Activated CD8-positive, alpha-beta memory T cell treated with anti-CD3 and anti-CD28 coated beads, Interleukin-2, amount 50 U/mL, for 1 hour (primary cell): ENCODE results near the gene CAPZA1.
"Not testable (repeated sequence)": the region's sequence is repeated elsewhere in the genome, so short reads cannot be mapped to it uniquely, and the experiment has no call there.

ENCODE experiments used
- DNase-seq: peaks from one replicate; pipeline ENCODE4 v3.0.0-alpha.2; 2020; ENCODE audit errors: extremely low read depth

Gene CAPZA1

DNA sequence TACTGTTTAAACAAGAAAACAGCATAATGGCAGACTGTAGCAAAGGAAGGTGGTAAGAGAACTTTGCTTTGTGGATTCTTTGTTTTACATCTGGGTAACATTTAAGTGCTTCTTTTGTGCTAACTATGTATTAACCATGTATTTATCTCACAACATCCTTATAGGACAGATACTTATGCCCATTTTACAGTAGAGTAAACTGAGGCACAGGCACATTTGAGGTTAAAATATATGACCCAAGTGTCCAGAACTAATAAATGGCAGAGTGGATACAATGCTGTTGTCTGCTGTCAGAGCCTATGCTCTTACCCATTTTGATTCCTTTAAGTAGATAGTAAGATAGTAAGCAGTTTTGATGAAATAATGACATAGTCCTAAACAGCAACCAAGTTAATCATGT lies 7.3 kb downstream of the CAPZA1 start:
- no peak for DNase-seq

DNA sequence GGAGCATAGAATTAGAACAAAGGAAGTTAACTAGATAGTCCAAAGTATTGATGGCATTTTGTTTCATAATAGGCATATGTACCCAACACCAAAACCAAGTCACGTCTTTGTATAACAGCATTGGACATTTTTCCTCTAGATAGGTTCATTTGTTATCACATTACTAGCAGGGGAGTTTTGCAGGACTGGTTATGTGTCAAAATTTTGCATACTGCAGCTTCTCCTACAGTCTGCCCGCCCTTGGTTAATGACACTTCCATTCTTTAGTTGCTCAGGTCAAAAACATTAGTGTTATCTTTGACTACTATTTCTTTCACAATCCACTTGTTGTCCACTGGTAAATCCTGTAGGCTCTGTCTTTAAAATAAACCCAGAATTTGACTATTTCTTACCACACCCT lies 8.9 kb downstream of the CAPZA1 start:
- no peak for DNase-seq

DNA sequence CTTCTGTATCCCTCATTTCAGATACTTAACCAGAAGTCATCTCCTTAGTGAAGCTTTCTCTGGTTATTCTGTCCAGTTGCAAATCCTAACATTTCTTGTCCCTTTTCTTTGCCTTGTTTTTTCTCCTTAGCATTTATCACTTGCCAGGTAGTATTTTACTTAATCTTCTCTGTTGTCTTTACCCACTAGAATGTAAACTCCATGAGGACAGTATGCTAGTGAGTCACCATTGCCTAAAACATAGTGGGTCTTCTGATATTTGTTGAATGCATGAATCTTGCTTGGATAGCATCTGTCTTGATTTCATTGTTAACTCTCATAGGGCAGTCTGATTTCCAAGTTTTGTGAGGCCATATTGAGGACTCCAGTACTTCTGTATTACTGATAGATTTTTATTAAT lies 9.6 kb downstream of the CAPZA1 start:
- no peak for DNase-seq

DNA sequence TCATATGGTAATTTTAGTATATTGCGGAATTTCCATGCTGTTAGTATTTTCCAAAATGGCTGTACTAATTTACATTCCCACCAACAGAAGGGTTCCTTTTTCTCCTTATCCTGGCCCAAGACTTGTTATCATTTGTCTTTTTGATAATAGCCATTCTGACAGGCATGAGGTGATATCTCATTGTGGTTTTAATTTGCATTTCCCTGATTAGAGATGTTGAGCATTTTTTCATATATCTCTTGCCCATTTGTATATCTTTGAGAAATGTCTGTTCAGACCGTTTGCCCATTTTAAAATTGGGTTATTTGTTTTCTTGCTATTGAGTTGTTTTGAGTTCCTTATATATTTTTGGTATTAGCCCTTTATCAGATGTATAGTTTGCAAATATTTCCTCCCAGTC lies 14.0 kb downstream of the CAPZA1 start:
- DNase-seq: no peak

DNA sequence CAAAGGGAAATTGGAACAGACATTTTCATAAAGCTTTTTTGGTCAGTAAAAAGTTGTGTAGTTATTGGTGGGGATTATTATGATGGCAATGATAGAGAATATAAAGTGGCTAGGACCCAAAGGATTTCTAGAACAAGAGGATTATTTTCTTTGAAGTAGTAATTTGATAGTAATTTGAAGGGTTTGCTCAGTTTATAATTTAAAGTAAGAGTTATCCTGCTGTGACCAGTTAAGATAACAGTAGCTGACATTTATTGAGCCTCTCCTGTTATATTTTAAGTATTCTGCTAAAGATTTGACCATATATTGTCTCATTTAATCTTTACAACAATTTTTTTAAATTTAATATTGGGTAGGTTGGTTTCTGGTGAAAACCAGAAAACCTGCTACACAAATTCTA lies 14.7 kb downstream of the CAPZA1 start:
- DNase-seq: no peak

DNA sequence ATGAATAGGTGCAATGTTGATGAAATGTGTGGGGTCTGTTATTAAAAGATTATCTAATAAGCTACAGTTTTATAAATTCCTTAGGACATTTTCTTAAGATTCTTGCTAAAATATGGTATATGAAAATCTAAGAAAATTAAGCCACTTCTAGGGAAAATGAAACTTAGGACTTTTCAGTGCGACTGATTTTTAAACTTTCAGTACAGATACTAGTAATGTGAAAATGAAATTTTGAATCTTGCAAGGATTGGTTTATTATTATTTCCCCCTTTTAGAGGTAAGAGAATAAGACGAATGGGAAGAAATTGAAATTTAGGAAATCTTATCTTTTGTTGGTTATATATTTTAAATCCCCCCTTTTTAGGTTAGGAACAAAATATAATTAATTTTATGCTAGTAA lies 16.4 kb downstream of the CAPZA1 start:
- no peak for DNase-seq

DNA sequence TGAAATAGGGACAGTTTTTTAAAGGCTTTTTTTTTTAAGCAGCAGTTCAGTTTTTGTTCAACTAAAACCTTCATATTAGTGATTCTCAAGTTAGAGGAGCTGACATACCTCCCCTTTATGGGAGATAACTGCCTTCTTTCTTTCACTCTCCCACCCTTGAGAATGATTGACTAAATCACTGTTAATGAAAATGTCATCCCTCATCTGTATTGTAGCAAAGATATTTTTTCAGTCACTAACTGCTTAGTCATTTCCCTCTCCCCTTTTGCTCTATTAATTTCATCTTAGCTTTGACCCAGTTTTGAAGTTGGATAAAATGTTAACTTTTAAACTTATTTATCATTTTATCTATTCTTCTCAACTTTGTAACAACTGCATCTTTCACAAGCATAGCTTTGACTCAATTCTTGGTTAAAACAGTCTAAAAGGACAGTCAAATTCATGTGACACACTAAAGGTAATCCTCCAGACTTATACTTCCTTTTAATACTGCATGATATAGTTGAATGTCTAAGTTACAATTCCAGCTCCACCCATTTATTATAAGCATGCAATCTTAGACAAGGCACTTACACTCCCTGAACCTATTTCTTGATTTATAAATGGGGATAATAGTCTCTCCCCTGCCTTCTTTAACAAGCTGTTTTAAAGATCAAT lies 17.1 kb downstream of the CAPZA1 start:
- DNase-seq: no peak

DNA sequence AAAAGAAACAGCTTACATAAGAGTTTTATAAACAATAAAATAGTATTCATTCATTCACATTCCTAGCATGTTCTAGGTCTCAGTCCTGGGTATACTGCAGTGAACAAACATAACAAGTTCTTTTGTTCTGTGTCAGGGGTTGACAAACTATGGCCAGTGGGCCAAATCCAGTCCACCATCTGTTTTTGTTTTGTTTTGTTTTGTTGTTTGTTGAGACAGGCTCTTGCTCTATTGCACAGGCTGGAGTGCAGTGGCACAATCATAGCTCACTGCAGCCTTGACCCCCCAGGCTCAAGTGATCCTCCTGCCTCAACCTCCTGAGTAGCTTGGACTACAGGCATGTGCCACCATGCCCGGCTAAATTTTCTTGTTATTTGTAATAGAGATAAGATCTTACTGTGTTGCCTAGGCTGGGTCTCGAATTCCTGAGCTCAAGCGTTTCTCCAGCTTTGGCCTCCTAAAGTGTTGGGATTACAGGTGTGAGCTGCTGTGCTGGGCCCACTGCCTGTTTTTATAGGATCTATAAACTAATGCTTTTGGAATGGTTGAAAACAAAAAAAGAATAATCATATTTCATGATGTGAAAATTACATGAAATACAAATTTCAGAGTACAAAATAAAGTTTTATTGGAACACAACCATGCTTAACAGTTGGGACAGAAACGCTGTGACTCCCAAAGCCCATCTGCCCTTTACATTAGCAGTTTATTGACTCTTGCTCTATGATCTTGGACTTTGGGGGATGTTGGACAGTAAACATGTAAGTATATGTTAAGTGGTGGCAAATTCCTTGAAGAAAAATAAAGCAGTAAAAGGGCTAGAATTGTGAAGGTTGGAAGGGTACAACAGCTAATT lies 17.9 kb downstream of the CAPZA1 start:
- DNase-seq: no peak

DNA sequence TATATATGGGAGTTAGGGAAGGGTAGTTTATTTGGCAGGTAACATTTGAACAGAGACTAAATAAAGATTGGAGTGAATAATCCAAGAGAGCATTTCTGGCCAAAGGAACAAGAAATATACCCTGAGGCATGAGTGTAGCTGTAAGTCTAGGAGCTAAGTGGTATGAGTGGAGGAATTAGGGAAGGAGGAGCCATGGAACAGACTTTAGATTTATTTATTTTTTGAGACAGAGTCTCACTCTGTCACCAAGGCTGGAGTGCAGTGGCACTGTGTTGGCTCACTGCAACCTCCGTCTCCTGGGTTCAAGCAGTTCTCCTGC lies 18.4 kb downstream of the CAPZA1 start:
- DNase-seq: no peak

DNA sequence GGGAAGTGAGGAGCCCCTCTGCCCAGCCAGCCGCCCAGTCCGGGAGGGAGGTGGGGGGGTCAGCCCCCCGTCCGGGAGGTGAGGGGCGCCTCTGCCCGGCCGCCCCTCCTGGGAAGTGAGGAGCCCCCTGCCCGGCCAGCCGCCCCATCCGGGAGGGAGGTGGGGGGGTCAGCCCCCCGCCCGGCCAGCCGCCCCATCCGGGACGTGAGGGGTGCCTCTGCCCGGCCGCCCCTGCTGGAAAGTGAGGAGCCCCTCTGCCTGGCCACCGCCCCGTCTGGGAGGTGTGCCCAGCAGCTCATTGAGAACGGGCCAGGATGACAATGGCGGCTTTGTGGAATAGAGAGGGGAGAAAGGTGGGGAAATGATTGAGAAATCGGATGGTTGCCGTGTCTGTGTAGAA lies 20.8 kb downstream of the CAPZA1 start:
- DNase-seq: not testable (repeated sequence)

DNA sequence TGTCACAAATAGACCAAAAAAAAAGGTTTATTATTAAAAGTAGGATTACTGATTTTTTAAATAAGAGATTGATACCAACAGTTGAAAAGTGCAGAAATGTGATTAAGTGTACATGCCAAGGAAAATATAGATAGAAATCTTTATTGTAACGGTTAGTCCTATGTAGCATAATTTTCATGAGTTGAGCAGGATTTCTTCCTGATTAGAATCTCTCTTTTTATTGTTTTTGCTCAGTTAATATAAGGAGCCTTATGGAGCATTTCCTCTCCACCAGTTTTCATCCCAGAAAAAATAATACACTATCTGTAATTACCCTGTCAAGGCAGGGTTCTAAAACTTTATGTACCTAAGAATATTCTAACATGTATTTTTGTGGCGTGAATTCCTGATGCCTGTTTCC lies 23.4 kb downstream of the CAPZA1 start:
- no peak for DNase-seq

DNA sequence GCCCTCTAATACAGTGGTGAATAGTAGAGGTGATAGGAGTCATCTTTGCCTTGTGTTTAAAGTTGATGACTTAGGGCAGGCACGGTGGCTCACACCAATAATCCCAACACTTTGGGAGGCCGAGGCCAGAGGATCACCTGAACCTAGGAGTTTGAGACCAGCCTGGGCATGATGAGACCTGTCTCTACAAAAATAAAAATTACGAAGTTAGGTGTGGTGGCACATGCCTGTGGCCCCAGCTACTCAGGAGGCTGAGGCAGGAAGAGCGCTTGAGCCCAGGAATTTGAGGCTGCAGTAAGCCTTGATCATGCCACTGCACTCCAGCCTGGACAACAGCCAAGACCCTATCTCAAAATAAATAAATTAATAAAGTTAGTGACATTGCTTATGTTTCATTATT lies 26.6 kb downstream of the CAPZA1 start:
- DNase-seq: no peak

DNA sequence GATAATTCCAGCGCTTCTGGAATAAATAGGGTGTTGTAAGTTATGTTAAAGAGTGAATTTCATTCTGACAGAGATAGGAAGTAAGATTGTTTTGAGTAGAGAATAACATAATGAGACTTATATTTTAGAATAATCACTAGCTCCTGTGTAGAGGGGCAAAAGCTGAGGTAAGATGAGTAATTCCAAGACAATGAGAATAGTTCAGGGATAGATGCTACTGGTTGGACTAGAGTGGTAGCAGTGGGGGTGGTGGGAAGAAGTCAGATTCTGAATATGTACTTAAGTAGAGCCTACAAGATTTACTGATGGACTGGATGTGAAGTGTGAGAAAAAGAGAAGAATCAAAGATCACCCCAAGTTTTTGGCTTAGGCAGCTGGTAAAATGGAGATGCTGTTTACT lies 31.6 kb downstream of the CAPZA1 start:
- DNase-seq: no peak

DNA sequence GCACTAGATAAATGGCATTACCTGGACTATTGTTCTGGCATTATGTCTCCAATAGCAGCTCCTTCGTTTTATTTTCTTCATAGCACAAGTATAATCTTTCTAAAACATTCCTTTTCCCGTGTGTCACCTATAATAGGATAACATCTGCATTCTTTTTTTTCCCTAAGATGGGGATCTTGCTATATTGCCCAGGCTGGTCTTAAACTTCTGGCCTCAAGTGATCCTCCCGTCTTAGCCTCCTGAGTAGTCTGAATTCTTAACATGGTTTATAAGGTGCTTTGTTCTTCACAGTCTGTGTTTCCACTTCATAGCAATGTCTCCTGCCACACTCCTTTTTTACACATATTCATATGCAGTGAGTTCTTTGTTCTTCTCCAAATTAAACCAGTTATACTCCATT lies 46.2 kb downstream of the CAPZA1 start:
- DNase-seq: no peak

DNA sequence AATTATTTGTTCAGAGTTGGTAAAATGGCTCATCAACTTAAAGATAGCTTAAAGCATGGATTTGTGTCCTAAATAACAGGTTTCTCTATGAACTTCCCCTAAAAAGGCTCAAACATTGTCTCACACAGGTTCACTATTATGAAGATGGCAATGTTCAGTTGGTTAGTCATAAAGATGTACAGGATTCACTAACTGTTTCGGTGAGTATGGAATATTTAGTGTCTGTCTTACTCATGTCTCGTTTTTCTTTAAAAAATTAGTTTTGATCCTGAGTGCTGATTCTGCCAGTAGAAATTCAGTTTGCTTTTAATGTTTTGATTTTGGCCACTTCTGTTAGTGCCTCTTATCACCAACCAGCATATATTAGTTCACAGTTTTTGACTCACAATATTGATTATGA lies 47.3 kb downstream of the CAPZA1 start:
- no peak for DNase-seq

DNA sequence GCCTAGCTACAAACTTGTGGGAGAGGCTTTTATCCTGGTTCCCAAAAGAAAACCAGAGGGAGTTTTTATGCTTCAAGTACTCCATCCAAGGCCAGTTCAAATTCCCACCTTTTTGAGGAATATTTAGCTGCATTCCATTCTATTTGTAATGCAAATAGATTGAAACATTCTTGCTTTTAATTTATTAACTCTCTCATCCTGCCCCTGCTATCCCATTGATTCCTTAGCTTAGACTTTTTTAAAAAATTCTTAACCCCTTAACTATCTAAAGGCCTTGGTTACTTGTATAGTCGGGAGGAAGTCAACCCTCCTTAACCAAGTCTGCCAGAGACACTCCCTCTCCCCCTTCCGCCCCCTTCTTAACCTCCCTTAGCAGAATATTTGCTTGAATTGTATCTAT lies 52.4 kb downstream of the CAPZA1 start:
- DNase-seq: no peak

DNA sequence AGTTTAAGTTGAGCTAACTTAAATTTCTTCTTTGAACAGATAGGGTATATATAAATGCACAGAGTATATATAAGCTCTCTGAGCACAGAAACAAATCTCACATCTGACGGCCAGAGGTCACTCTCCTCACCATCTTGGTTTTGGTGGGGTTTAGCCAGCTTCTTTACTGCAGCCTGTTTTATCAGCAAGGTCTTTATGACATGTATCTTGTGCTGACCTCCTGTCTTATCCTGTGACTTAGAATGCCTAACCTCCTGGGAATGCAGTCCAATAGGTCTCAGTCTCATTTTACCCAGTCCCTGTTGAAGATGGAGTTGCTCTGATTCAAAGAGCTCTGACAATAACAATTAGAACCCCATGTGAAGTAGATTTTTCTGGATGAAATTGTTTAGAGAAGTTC lies 53.2 kb downstream of the CAPZA1 start:
- DNase-seq: no peak

DNA sequence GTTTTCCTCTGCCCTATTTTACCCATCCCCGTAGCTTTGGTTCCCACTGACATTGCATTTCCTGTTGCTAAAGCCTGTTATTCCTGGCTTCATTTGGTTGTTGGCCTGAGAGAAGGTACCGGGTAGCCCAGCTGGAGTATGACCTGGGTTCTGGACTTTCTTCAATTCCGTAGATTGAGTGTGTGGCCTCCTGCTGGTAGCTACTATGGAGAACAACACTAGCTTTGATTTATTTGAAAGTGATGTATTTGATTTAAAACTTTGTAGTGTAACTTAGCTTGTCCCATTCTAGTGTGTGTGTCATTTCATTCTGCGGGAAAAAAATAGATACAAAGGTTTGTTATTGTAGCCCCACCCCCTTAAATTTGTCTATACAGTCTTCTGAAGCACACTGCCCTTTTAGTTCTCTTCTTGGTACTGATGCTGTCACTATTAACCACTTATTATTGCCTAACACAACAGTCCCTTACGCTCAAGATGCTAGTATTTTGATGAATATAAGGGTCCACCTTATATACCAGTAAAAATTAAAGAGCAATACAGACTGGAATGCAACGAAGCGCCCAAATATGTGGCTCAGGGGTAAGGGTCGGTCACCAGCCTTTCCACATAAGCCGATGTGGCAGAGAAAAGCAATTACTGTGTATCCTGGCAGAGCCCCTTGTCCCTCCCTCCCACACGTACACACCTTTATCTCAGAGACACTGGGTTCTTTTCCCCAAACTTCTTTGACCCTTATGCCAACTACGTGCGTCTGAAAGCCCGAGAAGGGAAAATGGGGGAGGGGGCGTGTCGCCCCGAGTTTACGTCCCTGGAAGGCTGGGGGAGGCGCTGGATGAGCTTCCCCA lies 54.2 kb downstream of the CAPZA1 start:
- DNase-seq: no peak

DNA sequence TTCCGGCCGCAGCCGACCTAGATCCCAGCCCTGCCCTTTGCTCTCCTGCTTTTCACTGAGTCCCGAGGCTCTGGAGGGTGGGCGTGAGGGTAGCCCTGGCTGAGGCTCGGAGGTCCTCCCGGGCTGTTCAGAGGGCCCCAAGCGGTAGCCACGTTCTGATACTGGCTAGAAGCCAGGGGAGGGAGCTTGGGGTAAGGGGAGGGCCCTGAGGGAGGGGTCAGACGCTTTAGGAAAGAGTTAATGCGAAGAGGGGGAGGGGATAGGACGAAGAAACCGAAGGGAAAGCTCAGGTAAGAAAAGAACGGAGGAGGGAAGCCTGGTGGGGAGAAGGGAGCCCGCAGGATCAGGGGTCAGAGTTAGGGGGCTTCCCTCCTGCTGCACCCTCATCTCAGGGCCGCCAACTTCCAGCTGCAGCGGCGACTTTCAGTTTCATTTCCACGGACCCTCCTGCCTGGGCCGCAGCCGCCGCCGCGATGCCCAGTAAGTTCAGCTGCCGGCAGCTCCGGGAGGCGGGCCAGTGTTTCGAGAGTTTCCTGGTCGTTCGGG lies 54.9 kb downstream of the CAPZA1 start, which contains the start of gene MOV10:
Gene MOV10, plus strand, starts transcription at position 220 of the 546 bp plus-strand sequence. Its CDS starts 254 bp downstream, at position 474.
- no peak for DNase-seq

DNA sequence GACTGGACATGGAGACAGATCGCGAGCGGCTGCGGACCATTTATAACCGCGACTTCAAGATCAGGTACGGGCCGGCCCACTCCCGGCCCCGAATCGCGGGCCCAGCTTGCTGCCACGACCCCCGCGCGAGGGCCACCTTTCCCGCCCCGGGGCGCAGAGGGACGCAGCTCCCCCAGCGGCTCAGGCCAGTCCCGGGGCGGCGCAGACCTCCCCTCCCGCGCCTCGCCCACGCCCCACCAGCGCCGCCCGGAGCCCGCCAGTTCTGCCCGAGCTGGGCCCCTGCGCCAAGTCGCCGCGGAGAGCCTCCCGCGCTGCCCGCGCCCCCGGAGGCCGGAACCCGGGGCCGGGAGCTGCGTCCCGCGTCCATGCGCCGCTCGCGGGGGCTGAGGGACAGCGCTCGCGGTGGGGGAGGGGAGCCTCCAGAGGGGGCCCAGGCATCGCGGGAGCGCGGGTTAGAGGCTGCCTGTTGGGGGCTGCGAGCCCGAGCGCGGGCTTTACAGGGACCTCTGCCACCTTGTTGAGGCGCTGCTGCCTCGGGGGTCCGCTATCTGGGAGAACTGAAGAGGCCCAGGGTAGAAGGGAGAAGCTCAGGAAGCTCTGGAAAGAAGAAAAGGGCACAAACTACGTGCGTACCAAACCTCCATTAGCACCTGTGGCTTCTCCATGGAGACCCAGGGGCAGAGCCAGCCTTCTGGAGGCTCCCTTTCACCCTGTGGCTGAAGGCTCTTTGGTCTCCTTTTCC lies 55.5 kb downstream of the CAPZA1 start:
- DNase-seq: no peak

DNA sequence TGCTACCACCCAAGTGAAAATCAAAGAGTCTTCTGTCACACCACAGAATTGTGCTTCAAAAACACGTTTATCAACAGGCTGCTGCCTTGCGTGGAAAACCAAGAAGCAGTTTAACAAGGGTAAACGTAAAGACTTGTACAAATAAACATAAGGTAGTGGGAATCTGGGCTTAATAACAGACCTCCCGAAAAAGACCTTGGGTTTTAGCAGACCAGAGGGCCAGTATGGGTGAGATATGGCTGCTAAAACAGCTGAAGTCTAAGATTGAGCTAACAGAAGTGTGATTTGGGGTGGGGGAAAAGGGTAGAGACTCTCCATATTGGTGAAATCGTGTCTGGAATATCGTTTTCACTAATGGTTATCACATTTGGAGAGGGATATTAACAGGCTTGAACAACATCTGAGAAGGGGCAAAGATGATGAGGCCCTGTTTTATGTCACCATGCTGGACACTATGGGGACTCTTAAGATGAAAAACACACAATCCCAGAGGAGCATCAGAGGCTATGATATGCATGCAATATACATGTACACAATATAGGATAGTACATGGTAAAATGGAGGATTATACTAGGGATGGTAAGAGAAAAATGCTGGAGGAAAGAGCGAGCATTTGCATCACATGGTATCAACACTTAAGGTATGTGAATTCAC lies 56.2 kb downstream of the CAPZA1 start:
- DNase-seq: no peak
